Psoas muscle (tissue), 8 donors: ENCODE data around the gene SCTR. TPM values are rescaled to one million over a fixed set of nuclear protein-coding genes. Genes with fewer than 3 reads are reported as not detected.

Experiments
- ATAC-seq, 4 donors: fragments of 200-7000 bp; cut with Tn5 transposase; one replicate each; pipeline ENCODE4 v1.9.1; 2020; ENCODE audit warnings: moderate library complexity in 3 of 4, mild to moderate bottlenecking in 2 of 4
- DNase-seq, 2 donors: peaks; one replicate each; pipeline ENCODE4 v3.0.0-alpha.2; 2020
- H3K27ac ChIP-seq: fragments of 200-600 bp; one replicate; pipeline ENCODE4 v1.8.0; 2022
- H3K27me3 ChIP-seq, 3 donors: fragments of 200-600 bp in 1 of 3; one replicate each; pipeline versions ENCODE4 v1.6.1 to v1.8.0; 2013 to 2022; ENCODE audit warnings: low read length in 2 of 3, mild to moderate bottlenecking in 2 of 3, moderate library complexity in 1 of 3; ENCODE audit not compliant: insufficient read depth in 3 of 3
- H3K36me3 ChIP-seq, 2 donors: fragments of 200-600 bp in 1 of 2; one replicate each; pipeline versions ENCODE4 v1.6.1 to v1.8.0; 2013 to 2022; ENCODE audit warnings: low read depth in 1 of 2, mild to moderate bottlenecking in 1 of 2, moderate library complexity in 1 of 2; ENCODE audit not compliant: insufficient read depth in 1 of 2
- H3K4me1 ChIP-seq: fragments of 200-600 bp; one replicate; pipeline ENCODE4 v1.8.0; 2022
- H3K4me3 ChIP-seq: fragments of 200-600 bp; one replicate; pipeline ENCODE4 v1.8.0; 2022; ENCODE audit warnings: mild to moderate bottlenecking
- H3K9me3 ChIP-seq: fragments of 200-600 bp; one replicate; pipeline ENCODE4 v1.8.0; 2022
- WGBS, 3 donors: extraction: QIAGEN DNeasy Blood & Tissue Kit; methylation state at CpG; one replicate each; pipeline versions ENCODE4 v1.1.6 to v1.1.7; 2013; 5-methylcytosine and 5-hydroxymethylcytosine counted together
- intact Hi-C, 2 donors: fragments of 100-400 bp; cut with DNase I; formaldehyde crosslinking; loops; one replicate each; pipeline versions ENCODE4 v1.11.0 to v1.14.2; 2022
- polyA plus RNA-seq, 3 donors: library from polyadenylated mRNA; stranded (reverse); fragments of 200-250 nt; gene quantifications; one replicate each; pipeline ENCODE4 v1.2.3, GENCODE V29; 2013
- total RNA-seq, 4 donors: library from RNA; stranded (reverse); fragmentation: NEBNext Ultra II Directional in 2 of 4; extraction: Animal tissue kit (Norgen Biotek cat#: 25700) in 2 of 4; gene quantifications; one replicate each; pipeline versions ENCODE4 v1.2.1 to v1.2.4, GENCODE V29; 2021 to 2023
- TF ChIP-seq, protein P1 (sequence below): fragments of 200-600 bp; IDR thresholded peaks from one replicate; pipeline ENCODE4 v1.8.0; 2022; ENCODE audit warnings: antibody characterized with exemption
- donor health status: healthy with polysubstance abuse.
- donor health status: DM: no; HTN: no; CAD: no; lungs with moderate emphysema.
- donor health status: Bipolar disorder and iron deficiency.
- donor health status: healthy.
- donor health status: DM: yes; HTN: yes; CAD: no.
- donor health status: DM: no; HTN: no; CAD: no.
- donor health status: DM: no; HTN: no; CAD: no.
- donor health status: DM: yes; HTN: yes; CAD: no.

Gene SCTR
- total and polyA plus RNA-seq, 7 donors, result 0.12 to 1.3 (median 0.57) TPM; not detected in 4

DNA sequence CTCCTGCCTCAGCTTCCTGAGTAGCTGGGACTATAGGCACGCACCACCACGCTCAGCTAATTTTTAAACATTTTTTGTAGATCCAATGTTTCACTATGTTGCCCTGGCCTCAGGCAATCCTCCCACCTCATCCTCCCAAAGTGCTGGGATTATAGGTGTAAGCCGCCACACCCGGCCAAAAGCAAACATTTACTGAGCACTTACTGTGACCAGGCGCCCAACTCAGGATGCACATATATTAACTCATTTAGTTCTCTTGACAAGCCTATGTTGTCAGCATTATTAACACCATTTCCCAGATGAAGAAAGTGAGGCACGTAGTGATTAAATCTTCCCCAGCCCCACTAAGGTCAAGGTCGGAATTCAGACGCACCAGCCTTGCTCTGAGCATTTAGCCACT, 51.5 kb downstream of the SCTR start:
- no peaks in the 10 kb centered on the region for H3K27me3 ChIP-seq
- TF ChIP-seq, protein P1, sequence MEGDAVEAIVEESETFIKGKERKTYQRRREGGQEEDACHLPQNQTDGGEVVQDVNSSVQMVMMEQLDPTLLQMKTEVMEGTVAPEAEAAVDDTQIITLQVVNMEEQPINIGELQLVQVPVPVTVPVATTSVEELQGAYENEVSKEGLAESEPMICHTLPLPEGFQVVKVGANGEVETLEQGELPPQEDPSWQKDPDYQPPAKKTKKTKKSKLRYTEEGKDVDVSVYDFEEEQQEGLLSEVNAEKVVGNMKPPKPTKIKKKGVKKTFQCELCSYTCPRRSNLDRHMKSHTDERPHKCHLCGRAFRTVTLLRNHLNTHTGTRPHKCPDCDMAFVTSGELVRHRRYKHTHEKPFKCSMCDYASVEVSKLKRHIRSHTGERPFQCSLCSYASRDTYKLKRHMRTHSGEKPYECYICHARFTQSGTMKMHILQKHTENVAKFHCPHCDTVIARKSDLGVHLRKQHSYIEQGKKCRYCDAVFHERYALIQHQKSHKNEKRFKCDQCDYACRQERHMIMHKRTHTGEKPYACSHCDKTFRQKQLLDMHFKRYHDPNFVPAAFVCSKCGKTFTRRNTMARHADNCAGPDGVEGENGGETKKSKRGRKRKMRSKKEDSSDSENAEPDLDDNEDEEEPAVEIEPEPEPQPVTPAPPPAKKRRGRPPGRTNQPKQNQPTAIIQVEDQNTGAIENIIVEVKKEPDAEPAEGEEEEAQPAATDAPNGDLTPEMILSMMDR, result no peak

DNA sequence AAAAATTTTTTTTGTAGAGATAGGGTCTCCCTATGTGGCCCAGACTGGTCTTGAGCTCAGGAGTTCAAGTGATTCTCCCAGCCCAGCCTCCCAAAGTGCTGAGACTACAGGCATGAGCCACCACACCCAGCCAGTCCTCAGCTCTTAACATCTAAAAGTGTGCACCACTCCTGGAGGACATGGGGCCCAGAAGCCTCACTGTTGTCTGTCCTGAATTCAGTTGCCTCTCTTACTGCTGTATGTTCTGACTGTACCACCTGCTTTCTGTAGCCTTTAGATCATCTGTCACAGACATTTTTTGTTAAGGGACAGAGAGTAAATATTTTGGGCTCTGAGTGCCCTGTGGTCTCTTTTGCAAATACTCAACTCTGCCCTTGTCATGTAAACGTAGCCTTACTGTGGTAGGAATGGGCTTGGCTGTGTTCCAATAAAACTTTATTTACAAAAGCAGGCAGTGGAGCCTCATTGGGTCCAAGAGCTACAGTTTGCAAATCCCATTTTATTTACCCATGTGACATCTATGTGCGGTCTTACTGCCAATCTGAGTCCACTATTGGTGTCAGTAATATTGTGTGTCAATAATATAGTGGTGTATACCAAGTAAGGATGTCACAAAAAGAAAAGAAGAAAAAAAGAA, 54.5 kb downstream of the SCTR start:
- Histone ChIP-seq H3K4me3 (no peak overlapping the region), H3K27ac (no peak overlapping the region), H3K4me1 (peaks cover 5% of the 10 kb centered on the region), H3K9me3 (no peaks in the 10 kb centered on the region), H3K36me3 (no peaks in the 10 kb centered on the region), H3K27me3 (no peaks in the 10 kb centered on the region)
- no peak for DNase-seq
- intact Hi-C loops, result loop anchor here (5.0 to 10.0 kb wide), 3 partner anchors 145 to 587 kb away; no protein-coding TSS in a partner anchor
- no peak for ATAC-seq
- TF ChIP-seq, protein P1, result no peak
- 15 to 63% (median 34%) methylated on average over 2 of the region's 2 CpGs for WGBS, 3 donors

More for the DNA sequence above, 51.5 kb downstream of the SCTR start:
- no peak overlapping the region for H3K4me3 ChIP-seq
- H3K9me3 ChIP-seq, result no peaks in the 10 kb centered on the region
- 95 to 97% (median 96%) methylated on average over 8 of the region's 8 CpGs for WGBS, 3 donors
- no peak for ATAC-seq
- intact Hi-C loops, result loop anchor here (5.0 to 10.0 kb wide), 3 partner anchors 148 to 590 kb away; no protein-coding TSS in a partner anchor
- DNase-seq, result no peak
- H3K27ac ChIP-seq, result no peak overlapping the region
- no peaks in the 10 kb centered on the region for H3K36me3 ChIP-seq
- H3K4me1 ChIP-seq, result peaks cover 12% of the 10 kb centered on the region

DNA sequence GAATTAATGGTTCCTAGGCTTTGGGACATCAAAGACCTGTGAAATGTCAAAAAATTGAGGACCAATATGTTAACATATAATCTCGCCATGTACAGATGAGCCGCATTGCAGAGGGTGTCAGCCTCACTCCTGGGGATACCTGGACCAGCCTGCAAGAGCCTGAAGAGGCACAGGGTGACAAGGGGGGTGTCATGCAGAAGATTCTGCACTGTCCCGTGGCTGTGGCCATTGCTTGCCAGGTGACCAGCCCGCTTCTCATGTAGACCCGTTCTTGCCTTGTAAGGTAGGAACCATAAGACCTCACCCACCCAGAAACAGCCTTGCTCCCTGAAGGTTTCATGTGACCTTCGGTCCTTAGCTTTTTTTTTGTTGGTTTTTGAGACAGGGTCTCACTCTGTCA, 55.2 kb downstream of the SCTR start:
- DNase-seq, result no peak
- H3K36me3 ChIP-seq, result no peaks in the 10 kb centered on the region

DNA sequence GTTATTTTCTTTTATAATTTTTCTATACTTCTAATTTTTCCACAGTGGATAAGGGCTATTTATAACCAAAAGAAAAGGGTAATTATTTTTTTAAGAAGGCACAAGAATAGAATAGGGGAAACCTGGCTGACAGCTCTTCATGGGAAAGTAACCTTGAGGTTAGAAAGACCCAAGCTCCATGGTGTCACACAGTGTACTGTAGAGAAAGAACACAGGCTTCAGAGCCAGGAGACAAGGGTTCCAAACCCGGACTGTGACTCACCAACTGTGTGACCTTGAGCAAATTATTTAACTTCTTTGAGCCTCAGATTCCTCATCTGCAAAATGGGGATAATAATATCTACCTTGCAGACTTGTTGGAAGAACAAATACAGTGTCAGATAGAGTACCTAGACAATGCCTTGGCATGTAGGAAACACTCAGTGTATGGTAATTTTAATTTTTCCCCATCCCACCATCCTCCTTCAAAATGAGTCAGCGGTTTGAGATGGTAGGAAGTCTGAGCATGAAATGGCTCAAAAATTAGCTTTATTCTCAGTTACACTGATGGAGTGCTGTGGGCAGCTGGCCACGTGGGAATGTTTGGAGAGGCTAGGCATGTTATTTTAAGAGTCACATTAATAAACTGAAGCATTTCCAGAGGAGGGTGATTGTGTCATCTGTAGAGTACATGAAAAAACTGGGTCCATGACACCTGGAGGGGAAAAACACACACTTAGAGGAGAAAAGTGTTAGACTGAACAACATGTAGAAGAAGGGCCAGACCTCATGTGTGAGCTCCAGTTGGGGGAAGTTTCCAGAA, 55.9 kb downstream of the SCTR start:
- intact Hi-C loops, result no loop called here
- Histone ChIP-seq H3K36me3 (no peaks in the 10 kb centered on the region), H3K9me3 (no peaks in the 10 kb centered on the region), H3K4me3 (no peak overlapping the region), H3K27me3 (no peaks in the 10 kb centered on the region), H3K27ac (no peak overlapping the region), H3K4me1 (peaks cover 5% of the 10 kb centered on the region)
- DNase-seq, result no peak
- WGBS, 3 donors, result 26 to 38% (median 29%) methylated on average over 3 of the region's 3 CpGs
- ATAC-seq, result peak in 3 of 4 donors; percentile 45 to 71 (median 64)
- TF ChIP-seq, protein P1, result no peak

More for the DNA sequence above, 55.2 kb downstream of the SCTR start:
- no peaks in the 10 kb centered on the region for H3K27me3 ChIP-seq
- intact Hi-C loops, result no loop called here
- WGBS, 3 donors, result 74 to 90% (median 87%) methylated on average over 6 of the region's 6 CpGs
- TF ChIP-seq, protein P1, result no peak
- ATAC-seq, result no peak
- H3K4me3 ChIP-seq, result no peak overlapping the region
- peaks cover 5% of the 10 kb centered on the region for H3K4me1 ChIP-seq
- H3K27ac ChIP-seq, result no peak overlapping the region
- H3K9me3 ChIP-seq, result no peaks in the 10 kb centered on the region
